Hypothalamus (tissue), 51 donors: ENCODE measurements around the gene NRP2.

Source experiments
- DNase-seq, 51 donors: peaks; one replicate each; lab custom pipeline; 2025; lab: John Stamatoyannopoulos, UW

The NRP2 gene

GRCh38 chr2:205658068-205658467, 24.2 kb upstream of the NRP2 start:
- no peak for DNase-seq

GRCh38 chr2:205658572-205658971, 23.7 kb upstream of the NRP2 start:
- no peak for DNase-seq

- no peak for DNase-seq
Measured at GRCh38 chr2:205659922-205660321, 22.4 kb upstream of the NRP2 start.

GRCh38 chr2:205660521-205661124, 21.7 kb upstream of the NRP2 start:
- peak in 1 of 51 donors; percentile 58 for DNase-seq

GRCh38 chr2:205661281-205661680, 21.0 kb upstream of the NRP2 start:
- no peak for DNase-seq

GRCh38 chr2:205662206-205662965, 19.9 kb upstream of the NRP2 start:
- no peak for DNase-seq

- DNase-seq: no peak
Measured at GRCh38 chr2:205665791-205666190, 16.5 kb upstream of the NRP2 start.

- DNase-seq: no peak
Measured at GRCh38 chr2:205670292-205670691, 12.0 kb upstream of the NRP2 start.

GRCh38 chr2:205673312-205673711, 9.0 kb upstream of the NRP2 start:
- no peak for DNase-seq

GRCh38 chr2:205675861-205676516, 6.3 kb upstream of the NRP2 start:
- DNase-seq: peak in 5 of 51 donors; percentile 3 to 71 (median 22)

- no peak for DNase-seq
Measured at GRCh38 chr2:205678541-205679142, 3.7 kb upstream of the NRP2 start.

- DNase-seq: no peak
Measured at GRCh38 chr2:205679410-205680009, 2.8 kb upstream of the NRP2 start.

GRCh38 chr2:205680067-205680466, 2.2 kb upstream of the NRP2 start:
- DNase-seq: peak in 17 of 51 donors; percentile 14 to 54 (median 32)

- no peak for DNase-seq
Measured at GRCh38 chr2:205680903-205681302, 1.4 kb upstream of the NRP2 start.

GRCh38 chr2:205681401-205682238, 681 bp upstream of the NRP2 start:
- DNase-seq: peak in 1 of 51 donors; percentile 22

GRCh38 chr2:205682971-205683501, 735 bp downstream of the NRP2 start:
- no peak for DNase-seq

GRCh38 chr2:205683502-205684367, 1.4 kb downstream of the NRP2 start:
- DNase-seq: no peak

GRCh38 chr2:205684871-205685313, 2.6 kb downstream of the NRP2 start:
- DNase-seq: peak in 22 of 51 donors; percentile 20 to 86 (median 55)
